ENCODE data around the gene VPS52. TPM values are rescaled to one million over a fixed set of nuclear protein-coding genes. Genes with fewer than 3 reads are reported as not detected.

Gene VPS52
- total RNA-seq, 1 experiment from 2014 or later = 46.2 TPM

DNA sequence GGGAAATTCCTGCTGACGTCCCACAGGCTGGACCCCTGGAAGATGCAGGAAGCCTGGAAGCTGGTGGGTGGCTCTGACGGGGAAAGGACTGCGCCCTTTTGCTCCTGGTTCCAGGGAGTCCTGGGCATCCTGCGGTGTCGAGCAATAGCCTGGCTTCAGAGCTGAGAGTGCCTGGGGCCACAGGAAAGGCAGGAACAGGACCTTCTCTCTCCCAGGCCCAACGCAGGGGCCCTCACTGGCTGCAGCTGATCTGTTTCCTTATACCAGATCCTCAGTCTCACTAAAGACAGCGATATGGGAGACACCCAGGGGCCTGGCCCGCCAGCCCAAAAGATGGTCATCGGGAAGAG, 6.7 kb upstream of the VPS52 start:
- Histone ChIP-seq H3K4me1 (replicated peaks; ENCODE audit: insufficient read depth) (peaks cover 33% of the 10 kb centered on the region), H3F3A (ENCODE audit: insufficient read depth, low read depth) (peaks cover 85% of the 10 kb centered on the region), H4K20me1 (ENCODE audit: insufficient read depth) (peaks cover 32% of the 10 kb centered on the region), H3K36me3 (ENCODE audit: low read depth) (peaks cover 32% of the 10 kb centered on the region), H3K4me2 (no peak overlapping the region), H2AFZ (no peak overlapping the region), H3K9me3 (ENCODE audit: insufficient read depth, low read depth) (no peaks in the 10 kb centered on the region), H3K27me3 (ENCODE audit: insufficient read depth, low read depth) (no peaks in the 10 kb centered on the region), H3K4me3 (no peak overlapping the region), H3K79me2 (ENCODE audit: low read depth) (peaks cover 27% of the 10 kb centered on the region), H3K27ac (no peak overlapping the region), H3K9me2 (ENCODE audit: insufficient read depth) (no peaks in the 10 kb centered on the region)
- BruUV-seq (replicated peaks) = no TSS peak
- POLR2A ChIA-PET (ENCODE audit: unreplicated experiment) = interaction anchor here (0.6 kb wide), 1 partner anchor 20 kb away, joined by 4 read pairs; no protein-coding TSS in a partner anchor
- intact Hi-C loops (cut with micrococcal nuclease; ENCODE audit: unreplicated experiment) = loop anchor here (10.0 kb wide), 1 partner anchor 74 kb away; the partner anchor contains the start of genes HSD17B8, RING1, RXRB and SLC39A7
- CTCF ChIA-PET = no interaction called here
- peak in 1 of 2 experiments; percentile 24 for DNase-seq
- no peak for TF ChIP-seq EZH2 (IDR thresholded peaks at IDR 0.05; ENCODE audit: low read depth)
- TF ChIP-seq, protein P1, sequence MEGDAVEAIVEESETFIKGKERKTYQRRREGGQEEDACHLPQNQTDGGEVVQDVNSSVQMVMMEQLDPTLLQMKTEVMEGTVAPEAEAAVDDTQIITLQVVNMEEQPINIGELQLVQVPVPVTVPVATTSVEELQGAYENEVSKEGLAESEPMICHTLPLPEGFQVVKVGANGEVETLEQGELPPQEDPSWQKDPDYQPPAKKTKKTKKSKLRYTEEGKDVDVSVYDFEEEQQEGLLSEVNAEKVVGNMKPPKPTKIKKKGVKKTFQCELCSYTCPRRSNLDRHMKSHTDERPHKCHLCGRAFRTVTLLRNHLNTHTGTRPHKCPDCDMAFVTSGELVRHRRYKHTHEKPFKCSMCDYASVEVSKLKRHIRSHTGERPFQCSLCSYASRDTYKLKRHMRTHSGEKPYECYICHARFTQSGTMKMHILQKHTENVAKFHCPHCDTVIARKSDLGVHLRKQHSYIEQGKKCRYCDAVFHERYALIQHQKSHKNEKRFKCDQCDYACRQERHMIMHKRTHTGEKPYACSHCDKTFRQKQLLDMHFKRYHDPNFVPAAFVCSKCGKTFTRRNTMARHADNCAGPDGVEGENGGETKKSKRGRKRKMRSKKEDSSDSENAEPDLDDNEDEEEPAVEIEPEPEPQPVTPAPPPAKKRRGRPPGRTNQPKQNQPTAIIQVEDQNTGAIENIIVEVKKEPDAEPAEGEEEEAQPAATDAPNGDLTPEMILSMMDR (conservative IDR thresholded peaks at IDR 0.05) = no peak

DNA sequence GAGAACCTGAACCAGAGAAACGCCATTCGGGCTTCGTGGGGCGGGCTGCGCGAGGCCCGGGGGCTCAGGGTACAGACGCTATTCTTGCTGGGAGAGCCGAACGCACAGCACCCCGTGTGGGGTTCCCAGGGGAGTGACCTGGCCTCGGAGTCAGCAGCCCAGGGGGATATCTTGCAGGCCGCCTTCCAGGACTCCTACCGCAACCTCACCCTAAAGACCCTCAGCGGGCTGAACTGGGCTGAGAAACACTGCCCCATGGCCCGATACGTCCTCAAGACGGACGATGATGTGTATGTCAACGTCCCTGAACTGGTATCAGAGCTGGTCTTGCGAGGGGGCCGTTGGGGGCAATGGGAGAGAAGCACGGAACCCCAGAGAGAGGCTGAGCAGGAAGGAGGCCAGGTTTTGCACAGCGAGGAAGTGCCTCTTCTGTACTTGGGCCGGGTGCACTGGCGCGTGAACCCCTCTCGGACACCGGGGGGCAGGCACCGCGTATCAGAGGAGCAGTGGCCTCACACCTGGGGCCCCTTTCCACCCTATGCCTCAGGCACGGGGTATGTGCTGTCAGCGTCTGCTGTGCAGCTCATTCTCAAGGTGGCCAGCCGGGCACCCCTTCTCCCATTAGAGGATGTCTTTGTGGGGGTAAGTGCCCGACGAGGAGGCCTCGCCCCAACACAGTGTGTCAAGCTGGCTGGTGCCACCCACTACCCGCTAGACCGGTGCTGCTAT, 6.2 kb upstream of the VPS52 start:
- Histone ChIP-seq H3K4me1 (replicated peaks; ENCODE audit: insufficient read depth) (peaks cover 36% of the 10 kb centered on the region), H2AFZ (no peak overlapping the region), H3K79me2 (ENCODE audit: low read depth) (peaks cover 32% of the 10 kb centered on the region), H4K20me1 (ENCODE audit: insufficient read depth) (peaks cover 36% of the 10 kb centered on the region), H3K9me3 (ENCODE audit: insufficient read depth, low read depth) (no peaks in the 10 kb centered on the region), H3K4me3 (peak overlapping the region; percentile 70; the same call in 1 of the 2 replicates), H3K36me3 (ENCODE audit: low read depth) (peaks cover 38% of the 10 kb centered on the region), H3K27ac (peak overlapping the region; percentile 48; the same call in 1 of the 2 replicates), H3K27me3 (ENCODE audit: insufficient read depth, low read depth) (no peaks in the 10 kb centered on the region), H3K4me2 (peak overlapping the region; percentile 96), H3F3A (ENCODE audit: insufficient read depth, low read depth) (peaks cover 90% of the 10 kb centered on the region), H3K9me2 (ENCODE audit: insufficient read depth) (no peaks in the 10 kb centered on the region)
- ChIA-PET POLR2A (ENCODE audit: unreplicated experiment) (interaction anchor here (0.7 to 0.9 kb wide), 3 partner anchors 11 to 22 kb away, joined by 5 to 13 read pairs (median 5); partner anchors contain the start of genes PFDN6 and WDR46), CTCF (interaction anchor here (0.5 kb wide), 1 partner anchor 24 kb away, joined by 8 read pairs; no protein-coding TSS in a partner anchor)
- BruUV-seq (replicated peaks) = no TSS peak
- TF ChIP-seq, protein P1 (conservative IDR thresholded peaks at IDR 0.05) = no peak
- TF ChIP-seq EZH2 (IDR thresholded peaks at IDR 0.05; ENCODE audit: low read depth) = no peak
- intact Hi-C loops (cut with micrococcal nuclease; ENCODE audit: unreplicated experiment) = loop anchor here (2.0 to 10.0 kb wide), 2 partner anchors 21 to 73 kb away; partner anchors contain the start of genes HSD17B8, RGL2, RING1 and RXRB
- peak in 1 of 2 experiments; percentile 21 for DNase-seq

DNA sequence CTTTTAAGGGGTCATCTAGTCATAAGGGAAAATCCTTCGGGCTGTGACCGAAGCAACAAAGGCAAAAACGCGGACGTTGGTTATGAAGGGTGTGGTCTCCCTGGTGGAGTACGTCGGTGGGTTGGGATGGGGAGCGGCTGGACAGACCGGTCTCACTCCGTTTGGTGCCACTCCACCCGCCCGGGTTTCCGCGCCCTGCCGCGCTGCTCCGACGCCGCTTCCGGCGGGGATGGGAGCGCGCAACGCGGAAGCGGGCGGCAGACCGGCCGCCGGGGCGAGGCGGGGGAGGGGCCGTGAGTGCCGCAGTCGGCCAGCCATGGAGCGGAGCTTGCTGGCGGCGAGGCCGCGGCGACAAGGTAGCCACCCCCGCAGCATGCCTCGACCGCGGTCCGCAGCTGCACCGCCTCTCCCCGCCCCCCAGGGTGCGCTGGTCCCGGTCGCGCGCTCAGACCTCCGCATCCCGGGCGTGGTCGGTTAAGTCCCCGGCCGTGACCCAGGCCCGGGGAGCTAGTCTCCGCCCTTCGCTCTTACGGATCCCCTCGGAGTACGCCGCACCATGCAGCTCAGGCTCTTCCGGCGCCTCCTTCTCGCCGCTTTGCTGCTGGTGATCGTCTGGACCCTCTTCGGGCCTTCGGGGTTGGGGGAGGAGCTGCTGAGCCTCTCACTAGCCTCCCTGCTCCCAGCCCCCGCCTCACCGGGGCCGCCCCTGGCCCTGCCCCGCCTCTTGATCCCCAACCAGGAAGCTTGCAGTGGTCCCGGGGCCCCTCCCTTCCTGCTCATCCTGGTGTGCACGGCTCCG, 5.4 kb upstream of the VPS52 start, which contains the start of gene B3GALT4:
Gene B3GALT4 (plus strand): TSS at position 260 of the 799 bp plus-strand sequence. CDS start 297 bp downstream, at position 557.
- Histone ChIP-seq H3K27ac (peak within 1 kb of the TSS; percentile 79), H4K20me1 (ENCODE audit: insufficient read depth) (peaks cover 36% of the 10 kb centered on the region), H3K4me1 (replicated peaks; ENCODE audit: insufficient read depth) (peaks cover 36% of the 10 kb centered on the region), H3K9me3 (ENCODE audit: insufficient read depth, low read depth) (no peaks in the 10 kb centered on the region), H3F3A (ENCODE audit: insufficient read depth, low read depth) (peaks cover 91% of the 10 kb centered on the region), H3K36me3 (ENCODE audit: low read depth) (peaks cover 44% of the 10 kb centered on the region), H3K4me2 (peak within 1 kb of the TSS; percentile 96), H3K9me2 (ENCODE audit: insufficient read depth) (no peaks in the 10 kb centered on the region), H2AFZ (no peak within 1 kb of the TSS), H3K4me3 (peak within 1 kb of the TSS; percentile 70; the same call in 1 of the 2 replicates), H3K79me2 (ENCODE audit: low read depth) (peaks cover 40% of the 10 kb centered on the region), H3K27me3 (ENCODE audit: insufficient read depth, low read depth) (no peaks in the 10 kb centered on the region)
- ChIA-PET POLR2A (ENCODE audit: unreplicated experiment) (interaction anchor here (0.7 to 0.9 kb wide), 3 partner anchors 12 to 22 kb away, joined by 5 to 13 read pairs (median 5); partner anchors contain the start of genes PFDN6 and WDR46), CTCF (interaction anchor here (0.5 to 0.6 kb wide), 2 partner anchors 25 to 442 kb away, joined by 3 to 8 read pairs; no protein-coding TSS in a partner anchor)
- BruUV-seq (replicated peaks) = no TSS peak
- peak; percentile 92 to 93 for DNase-seq
- intact Hi-C loops (cut with micrococcal nuclease; ENCODE audit: unreplicated experiment) = loop anchor here (2.0 to 10.0 kb wide), 2 partner anchors 22 to 72 kb away; partner anchors contain the start of genes HSD17B8, RGL2, RING1 and RXRB
- TF ChIP-seq EZH2 (IDR thresholded peaks at IDR 0.05; ENCODE audit: low read depth) = no peak
- TF ChIP-seq, protein P1 (conservative IDR thresholded peaks at IDR 0.05) = peak; percentile 63
